Neural progenitor cell (in vitro differentiated cells): Measurements from ENCODE around the gene PAGE4.

Source experiments
- EZH2 ChIP-seq: fragments of 200-600 bp; sonication (generic); IDR thresholded peaks from 2 replicates; pipeline ENCODE4 v1.6.1; 2017; ENCODE audit warnings: antibody characterized with exemption, mild to moderate bottlenecking, moderate library complexity
- TF ChIP-seq, protein P1 (sequence below): fragments of 200-600 bp; sonication (generic); IDR thresholded peaks from 2 replicates; pipeline ENCODE4 v1.5.1; 2017; ENCODE audit warnings: antibody characterized with exemption, mild to moderate bottlenecking

GRCh38 chrX:49799828-49800227 lies 29.3 kb upstream of the PAGE4 start:
- TF ChIP-seq, protein P1, sequence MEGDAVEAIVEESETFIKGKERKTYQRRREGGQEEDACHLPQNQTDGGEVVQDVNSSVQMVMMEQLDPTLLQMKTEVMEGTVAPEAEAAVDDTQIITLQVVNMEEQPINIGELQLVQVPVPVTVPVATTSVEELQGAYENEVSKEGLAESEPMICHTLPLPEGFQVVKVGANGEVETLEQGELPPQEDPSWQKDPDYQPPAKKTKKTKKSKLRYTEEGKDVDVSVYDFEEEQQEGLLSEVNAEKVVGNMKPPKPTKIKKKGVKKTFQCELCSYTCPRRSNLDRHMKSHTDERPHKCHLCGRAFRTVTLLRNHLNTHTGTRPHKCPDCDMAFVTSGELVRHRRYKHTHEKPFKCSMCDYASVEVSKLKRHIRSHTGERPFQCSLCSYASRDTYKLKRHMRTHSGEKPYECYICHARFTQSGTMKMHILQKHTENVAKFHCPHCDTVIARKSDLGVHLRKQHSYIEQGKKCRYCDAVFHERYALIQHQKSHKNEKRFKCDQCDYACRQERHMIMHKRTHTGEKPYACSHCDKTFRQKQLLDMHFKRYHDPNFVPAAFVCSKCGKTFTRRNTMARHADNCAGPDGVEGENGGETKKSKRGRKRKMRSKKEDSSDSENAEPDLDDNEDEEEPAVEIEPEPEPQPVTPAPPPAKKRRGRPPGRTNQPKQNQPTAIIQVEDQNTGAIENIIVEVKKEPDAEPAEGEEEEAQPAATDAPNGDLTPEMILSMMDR, result no peak
- no peak for TF ChIP-seq EZH2
